IMR-90 (cell line): ENCODE measurements around the gene ZDHHC22. TPM values are rescaled to one million over a fixed set of nuclear protein-coding genes. Genes with fewer than 3 reads are reported as not detected.

Experiments
- ATAC-seq: fragments of 200-7000 bp; cut with Tn5 transposase; 2 replicates; pipeline ENCODE4 v1.9.1; 2020; ENCODE audit warnings: low read depth, mild to moderate bottlenecking, moderate library complexity
- BruUV-seq: library from RNA; stranded (reverse); fragments of 400-500 nt; replicated peaks from 2 replicates; lab custom pipeline; 2021; lab: Mats Ljungman, UMichigan
- CTCF ChIA-PET: fragments of 300-600 bp; formaldehyde crosslinking; extraction: SDS; loops from one replicate; lab custom pipeline; 2021; ENCODE audit warnings: antibody characterized with exemption; lab: Yijun Ruan, JAX
- POLR2A ChIA-PET: fragments of 300-600 bp; sonication (Branson Sonifier 250); formaldehyde crosslinking; loops from one replicate; lab custom pipeline; 2022; ENCODE audit warnings: antibody characterized with exemption; ENCODE audit not compliant: unreplicated experiment; lab: Charles Lee
- DNase-seq: peaks from one replicate; pipeline ENCODE4 v3.0.0; 2013
- H2AFZ ChIP-seq: replicated peaks from 2 replicates; pipeline ENCODE3; 2013; ENCODE audit warnings: low read length, mild to moderate bottlenecking; ENCODE audit not compliant: poor library complexity
- H2AK5ac ChIP-seq: 2 replicates; pipeline ENCODE4 v1.6.1; 2013; ENCODE audit warnings: low read depth, low read length, inconsistent platforms
- H2AK9ac ChIP-seq: replicated peaks from 2 replicates; pipeline ENCODE3; 2013; ENCODE audit warnings: mild to moderate bottlenecking, low read depth, low read length, moderate library complexity; ENCODE audit not compliant: poor library complexity
- H2BK120ac ChIP-seq: 2 replicates; pipeline ENCODE4 v1.6.1; 2013; ENCODE audit warnings: low read depth, low read length, inconsistent platforms
- H2BK15ac ChIP-seq: 3 replicates; pipeline ENCODE4 v1.6.1; 2013; ENCODE audit warnings: low read depth, low read length, inconsistent platforms
- H2BK20ac ChIP-seq: 2 replicates; pipeline ENCODE4 v1.6.1; 2013; ENCODE audit warnings: low read depth, mild to moderate bottlenecking, inconsistent platforms, low read length, moderate library complexity
- H2BK5ac ChIP-seq: 2 replicates; pipeline ENCODE4 v1.6.1; 2013; ENCODE audit warnings: mild to moderate bottlenecking, low read depth, low read length, inconsistent platforms; ENCODE audit not compliant: poor library complexity, severe bottlenecking
- H3K14ac ChIP-seq: replicated peaks from 2 replicates; pipeline ENCODE4 v1.6.1; 2013; ENCODE audit warnings: low read depth, low read length, inconsistent platforms
- H3K18ac ChIP-seq: 2 replicates; pipeline ENCODE4 v1.6.1; 2013; ENCODE audit warnings: low read depth, low read length, control low read depth
- H3K23ac ChIP-seq: 2 replicates; pipeline ENCODE4 v1.6.1; 2013; ENCODE audit warnings: low read depth, low read length, inconsistent platforms
- H3K27ac ChIP-seq: 2 replicates; pipeline ENCODE4 v1.5.1; 2013; ENCODE audit warnings: mild to moderate bottlenecking, control low read depth, low read length; ENCODE audit not compliant: insufficient read depth
- H3K27me3 ChIP-seq: 2 replicates; pipeline ENCODE4 v1.6.1; 2013; ENCODE audit warnings: low read length; ENCODE audit not compliant: control insufficient read depth, insufficient read depth
- H3K36me3 ChIP-seq: 2 replicates; pipeline ENCODE4 v1.6.1; 2013; ENCODE audit warnings: low read length, mixed read lengths; ENCODE audit not compliant: control insufficient read depth, insufficient read depth
- H3K4ac ChIP-seq: 2 replicates; pipeline ENCODE4 v1.6.1; 2013; ENCODE audit warnings: low read depth, low read length, inconsistent platforms
- H3K4me1 ChIP-seq: 2 replicates; pipeline ENCODE4 v1.6.1; 2013; ENCODE audit warnings: low read length, mixed read lengths; ENCODE audit not compliant: control insufficient read depth, insufficient read depth
- H3K4me2 ChIP-seq: 2 replicates; pipeline ENCODE4 v1.6.1; 2013; ENCODE audit warnings: low read depth, mild to moderate bottlenecking, control low read depth, low read length, moderate library complexity
- H3K4me3 ChIP-seq: 2 replicates; pipeline ENCODE4 v1.5.1; 2013; ENCODE audit warnings: low read depth, mild to moderate bottlenecking, control low read depth, low read length, moderate library complexity; ENCODE audit not compliant: insufficient read depth
- H3K56ac ChIP-seq: 2 replicates; pipeline ENCODE4 v1.6.1; 2013; ENCODE audit warnings: low read length, inconsistent platforms; ENCODE audit not compliant: insufficient read depth; ENCODE audit errors: extremely low read depth
- H3K79me1 ChIP-seq, 2 experiments: 2 replicates each; pipeline ENCODE4 v1.6.1; 2013; ENCODE audit warnings: low read length in 2 of 2, inconsistent platforms in 1 of 2, low read depth in 1 of 2
- H3K9ac ChIP-seq: 2 replicates; pipeline ENCODE4 v1.6.1; 2013; ENCODE audit warnings: low read depth, low read length, control low read depth
- H3K9me1 ChIP-seq: 2 replicates; pipeline ENCODE4 v1.6.1; 2013; ENCODE audit warnings: low read length, inconsistent platforms; ENCODE audit not compliant: insufficient read depth
- H3K9me3 ChIP-seq: 2 replicates; pipeline ENCODE4 v1.6.1; 2013; ENCODE audit warnings: low read length; ENCODE audit not compliant: control insufficient read depth, insufficient read depth
- H4K20me1 ChIP-seq: 2 replicates; pipeline ENCODE4 v1.6.1; 2013; ENCODE audit warnings: low read length, inconsistent platforms; ENCODE audit not compliant: insufficient read depth
- H4K5ac ChIP-seq: 2 replicates; pipeline ENCODE4 v1.6.1; 2013; ENCODE audit warnings: mild to moderate bottlenecking, low read depth, low read length, control low read depth
- H4K8ac ChIP-seq, 2 experiments: 2 replicates each; pipeline ENCODE4 v1.6.1; 2013; ENCODE audit warnings: low read depth in 2 of 2, low read length in 2 of 2, control low read depth in 1 of 2, inconsistent platforms in 1 of 2
- H4K91ac ChIP-seq: 2 replicates; pipeline ENCODE4 v1.6.1; 2013; ENCODE audit warnings: low read depth, low read length, inconsistent platforms; ENCODE audit not compliant: insufficient read depth
- BHLHE40 ChIP-seq: fragments of 150-350 bp; IDR thresholded peaks from 2 replicates; pipeline ENCODE4 v1.6.1; 2016; ENCODE audit warnings: mild to moderate bottlenecking, low read depth, low read length
- CEBPB ChIP-seq: IDR thresholded peaks from 2 replicates; pipeline ENCODE4 v1.6.1; 2012; ENCODE audit warnings: low read depth, low read length, improper control_type of control experiment
- CHD1 ChIP-seq: IDR thresholded peaks from 2 replicates; pipeline ENCODE4 v1.6.1; 2012; ENCODE audit warnings: low read depth, low read length, improper control_type of control experiment
- FOS ChIP-seq: fragments of 150-350 bp; IDR thresholded peaks from 2 replicates; pipeline ENCODE4 v1.6.1; 2016; ENCODE audit warnings: low read depth, low read length
- MAFK ChIP-seq: IDR thresholded peaks from 2 replicates; pipeline ENCODE4 v1.6.1; 2012; ENCODE audit warnings: low read depth, low read length, improper control_type of control experiment
- MAZ ChIP-seq: IDR thresholded peaks from 2 replicates; pipeline ENCODE4 v1.6.1; 2012; ENCODE audit warnings: low read depth, mild to moderate bottlenecking, low read length, improper control_type of control experiment, moderate library complexity, borderline replicate concordance
- MXI1 ChIP-seq: IDR thresholded peaks from 2 replicates; pipeline ENCODE4 v1.6.1; 2012; ENCODE audit warnings: low read depth, mild to moderate bottlenecking, low read length, moderate library complexity, borderline replicate concordance
- NFE2L2 ChIP-seq: fragments of 150-350 bp; IDR thresholded peaks from 2 replicates; pipeline ENCODE4 v1.6.1; 2016; ENCODE audit warnings: low read depth, mild to moderate bottlenecking, low read length
- POLR2A ChIP-seq: IDR thresholded peaks from 2 replicates; pipeline ENCODE4 v1.6.1; 2012; ENCODE audit warnings: mild to moderate bottlenecking, low read depth, low read length
- RAD21 ChIP-seq: IDR thresholded peaks from 2 replicates; pipeline ENCODE4 v1.6.1; 2012; ENCODE audit warnings: low read length, improper control_type of control experiment
- RCOR1 ChIP-seq: IDR thresholded peaks from 2 replicates; pipeline ENCODE4 v1.6.1; 2012; ENCODE audit warnings: mild to moderate bottlenecking, low read length, improper control_type of control experiment; ENCODE audit not compliant: insufficient replicate concordance
- RFX5 ChIP-seq: IDR thresholded peaks from 2 replicates; pipeline ENCODE4 v1.8.0; 2012; ENCODE audit warnings: low read depth, mild to moderate bottlenecking, low read length, moderate library complexity
- SMC3 ChIP-seq: fragments of 150-350 bp; IDR thresholded peaks from 2 replicates; pipeline ENCODE4 v1.6.1; 2016; ENCODE audit warnings: low read depth, mild to moderate bottlenecking, antibody characterized with exemption, low read length, moderate library complexity
- WGBS, 2 experiments: methylation state at CpG; one replicate each; pipeline versions ENCODE4 v1.1.5 to v1.1.7; 2013; ENCODE audit warnings: missing lambda C conversion rate in 2 of 2; ENCODE audit not compliant: insufficient read length in 1 of 2; ENCODE audit errors: extremely low coverage in 2 of 2; 5-methylcytosine and 5-hydroxymethylcytosine counted together
- dilution Hi-C: fragments of 300-500 bp; cut with HindIII; formaldehyde crosslinking; loops from one replicate; pipeline ENCODE4 v1.14.3; 2018; ENCODE audit warnings: low sequenced_read_pairs; ENCODE audit not compliant: unreplicated experiment
- in situ Hi-C: fragments of 300-500 bp; cut with MboI; formaldehyde crosslinking; loops from 3 replicates; pipeline ENCODE4 v1.14.3; 2019; ENCODE audit warnings: low sequenced_read_pairs, inconsistent platforms, mixed read lengths
- intact Hi-C: fragments of 100-400 bp; cut with micrococcal nuclease; formaldehyde crosslinking; loops from 2 replicates; pipeline ENCODE4 v1.10.0; 2022
- polyA plus RNA-seq, 3 experiments: library from polyadenylated mRNA; depleted of rRNA; stranded (reverse); fragments of >200 nt; gene quantifications; 2 replicates each; pipeline ENCODE4 v1.2.3, GENCODE V29; 2012; ENCODE audit warnings: low replicate concordance in 1 of 3
- total RNA-seq: library from RNA; depleted of rRNA; stranded (reverse); fragments of >200 nt; gene quantifications from 2 replicates; pipeline ENCODE4 v1.2.3, GENCODE V29; 2012
- TF ChIP-seq, protein P1 (sequence below): conservative IDR thresholded peaks from 2 replicates; pipeline ENCODE4 v1.5.1; 2012; ENCODE audit warnings: mild to moderate bottlenecking, low read depth, low read length, improper control_type of control experiment
- TF ChIP-seq, protein P2 (sequence below): fragments of 150-350 bp; IDR thresholded peaks from 2 replicates; pipeline ENCODE4 v1.6.1; 2016; ENCODE audit warnings: low read depth, mild to moderate bottlenecking, low read length, moderate library complexity, borderline replicate concordance
- TF ChIP-seq, protein P3 (sequence below): fragments of 150-350 bp; IDR thresholded peaks from 2 replicates; pipeline ENCODE4 v1.6.1; 2017; ENCODE audit warnings: mild to moderate bottlenecking, antibody characterized with exemption, low read length, low read depth

ZDHHC22 gene
- total and polyA plus RNA-seq, 2 of the 4 experiments (the other 2 are of a cell fraction) = not detected

- no peaks in the 10 kb centered on the region for H3K27me3 ChIP-seq
- TSS peak; percentile 70 for BruUV-seq
- H3K56ac ChIP-seq = no peak overlapping the region
- no peak overlapping the region for H3K4me2 ChIP-seq
- no peak overlapping the region for H2AK9ac ChIP-seq
- H3K27ac ChIP-seq = no peak overlapping the region
- no peak overlapping the region for H4K8ac ChIP-seq
- ChIA-PET CTCF (no interaction called here), POLR2A (no interaction called here)
- H4K20me1 ChIP-seq = no peaks in the 10 kb centered on the region
- peaks cover 4% of the 10 kb centered on the region; the same call in 1 of the 2 replicates for H3K9me1 ChIP-seq
- H4K5ac ChIP-seq = no peak overlapping the region
- intact Hi-C loops = no loop called here
- TF ChIP-seq MAFK (no peak), RAD21 (no peak), CEBPB (no peak), SMC3 (no peak), MAZ (no peak), MXI1 (no peak), BHLHE40 (no peak), CHD1 (no peak), RCOR1 (no peak), NFE2L2 (no peak), FOS (no peak), POLR2A (no peak), RFX5 (no peak)
- TF ChIP-seq, protein P1, sequence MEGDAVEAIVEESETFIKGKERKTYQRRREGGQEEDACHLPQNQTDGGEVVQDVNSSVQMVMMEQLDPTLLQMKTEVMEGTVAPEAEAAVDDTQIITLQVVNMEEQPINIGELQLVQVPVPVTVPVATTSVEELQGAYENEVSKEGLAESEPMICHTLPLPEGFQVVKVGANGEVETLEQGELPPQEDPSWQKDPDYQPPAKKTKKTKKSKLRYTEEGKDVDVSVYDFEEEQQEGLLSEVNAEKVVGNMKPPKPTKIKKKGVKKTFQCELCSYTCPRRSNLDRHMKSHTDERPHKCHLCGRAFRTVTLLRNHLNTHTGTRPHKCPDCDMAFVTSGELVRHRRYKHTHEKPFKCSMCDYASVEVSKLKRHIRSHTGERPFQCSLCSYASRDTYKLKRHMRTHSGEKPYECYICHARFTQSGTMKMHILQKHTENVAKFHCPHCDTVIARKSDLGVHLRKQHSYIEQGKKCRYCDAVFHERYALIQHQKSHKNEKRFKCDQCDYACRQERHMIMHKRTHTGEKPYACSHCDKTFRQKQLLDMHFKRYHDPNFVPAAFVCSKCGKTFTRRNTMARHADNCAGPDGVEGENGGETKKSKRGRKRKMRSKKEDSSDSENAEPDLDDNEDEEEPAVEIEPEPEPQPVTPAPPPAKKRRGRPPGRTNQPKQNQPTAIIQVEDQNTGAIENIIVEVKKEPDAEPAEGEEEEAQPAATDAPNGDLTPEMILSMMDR = no peak
- TF ChIP-seq, protein P2, sequence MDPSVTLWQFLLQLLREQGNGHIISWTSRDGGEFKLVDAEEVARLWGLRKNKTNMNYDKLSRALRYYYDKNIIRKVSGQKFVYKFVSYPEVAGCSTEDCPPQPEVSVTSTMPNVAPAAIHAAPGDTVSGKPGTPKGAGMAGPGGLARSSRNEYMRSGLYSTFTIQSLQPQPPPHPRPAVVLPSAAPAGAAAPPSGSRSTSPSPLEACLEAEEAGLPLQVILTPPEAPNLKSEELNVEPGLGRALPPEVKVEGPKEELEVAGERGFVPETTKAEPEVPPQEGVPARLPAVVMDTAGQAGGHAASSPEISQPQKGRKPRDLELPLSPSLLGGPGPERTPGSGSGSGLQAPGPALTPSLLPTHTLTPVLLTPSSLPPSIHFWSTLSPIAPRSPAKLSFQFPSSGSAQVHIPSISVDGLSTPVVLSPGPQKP = no peak
- TF ChIP-seq, protein P3, sequence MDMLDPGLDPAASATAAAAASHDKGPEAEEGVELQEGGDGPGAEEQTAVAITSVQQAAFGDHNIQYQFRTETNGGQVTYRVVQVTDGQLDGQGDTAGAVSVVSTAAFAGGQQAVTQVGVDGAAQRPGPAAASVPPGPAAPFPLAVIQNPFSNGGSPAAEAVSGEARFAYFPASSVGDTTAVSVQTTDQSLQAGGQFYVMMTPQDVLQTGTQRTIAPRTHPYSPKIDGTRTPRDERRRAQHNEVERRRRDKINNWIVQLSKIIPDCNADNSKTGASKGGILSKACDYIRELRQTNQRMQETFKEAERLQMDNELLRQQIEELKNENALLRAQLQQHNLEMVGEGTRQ = no peak
- ATAC-seq (no peak), DNase-seq (no peak)
- in situ Hi-C loops = no loop called here
- no peak overlapping the region for H2AK5ac ChIP-seq
- H3K9me3 ChIP-seq = no peaks in the 10 kb centered on the region
- no peak overlapping the region for H3K4ac ChIP-seq
- no peak overlapping the region for H2BK5ac ChIP-seq
- dilution Hi-C loops = no loop called here
- no peak overlapping the region for H3K9ac ChIP-seq
- H3K23ac ChIP-seq = no peak overlapping the region
- WGBS, 2 experiments = 100% methylated on average over 1 of the region's 2 CpGs; no CpG with 5 or more reads in 1 of the 2 experiments
- H2BK120ac ChIP-seq = no peak overlapping the region
- no peak overlapping the region for H2BK15ac ChIP-seq
- H3K79me1 ChIP-seq = no peaks in the 10 kb centered on the region
- peaks cover 14% of the 10 kb centered on the region for H3K36me3 ChIP-seq
- H2AFZ ChIP-seq = no peak overlapping the region
- H3K14ac ChIP-seq = no peak overlapping the region
- no peaks in the 10 kb centered on the region for H3K4me1 ChIP-seq
- H3K18ac ChIP-seq = no peak overlapping the region
- no peak overlapping the region for H2BK20ac ChIP-seq
- no peak overlapping the region for H4K91ac ChIP-seq
- H3K4me3 ChIP-seq = no peak overlapping the region
Measured at GRCh38 chr14:77116172-77116817, 25.3 kb downstream of the ZDHHC22 start.
